ENCODE measurements around the gene SIL1. TPM values are rescaled to one million over a fixed set of nuclear protein-coding genes. Genes with fewer than 3 reads are reported as not detected.
"Not testable (repeated sequence)": the region's sequence is repeated elsewhere in the genome, so short reads cannot be mapped to it uniquely, and the experiment has no call there.

Gene SIL1
- total RNA-seq, 2 experiments from 2014 or later: 13.5 to 15.8 TPM

DNA sequence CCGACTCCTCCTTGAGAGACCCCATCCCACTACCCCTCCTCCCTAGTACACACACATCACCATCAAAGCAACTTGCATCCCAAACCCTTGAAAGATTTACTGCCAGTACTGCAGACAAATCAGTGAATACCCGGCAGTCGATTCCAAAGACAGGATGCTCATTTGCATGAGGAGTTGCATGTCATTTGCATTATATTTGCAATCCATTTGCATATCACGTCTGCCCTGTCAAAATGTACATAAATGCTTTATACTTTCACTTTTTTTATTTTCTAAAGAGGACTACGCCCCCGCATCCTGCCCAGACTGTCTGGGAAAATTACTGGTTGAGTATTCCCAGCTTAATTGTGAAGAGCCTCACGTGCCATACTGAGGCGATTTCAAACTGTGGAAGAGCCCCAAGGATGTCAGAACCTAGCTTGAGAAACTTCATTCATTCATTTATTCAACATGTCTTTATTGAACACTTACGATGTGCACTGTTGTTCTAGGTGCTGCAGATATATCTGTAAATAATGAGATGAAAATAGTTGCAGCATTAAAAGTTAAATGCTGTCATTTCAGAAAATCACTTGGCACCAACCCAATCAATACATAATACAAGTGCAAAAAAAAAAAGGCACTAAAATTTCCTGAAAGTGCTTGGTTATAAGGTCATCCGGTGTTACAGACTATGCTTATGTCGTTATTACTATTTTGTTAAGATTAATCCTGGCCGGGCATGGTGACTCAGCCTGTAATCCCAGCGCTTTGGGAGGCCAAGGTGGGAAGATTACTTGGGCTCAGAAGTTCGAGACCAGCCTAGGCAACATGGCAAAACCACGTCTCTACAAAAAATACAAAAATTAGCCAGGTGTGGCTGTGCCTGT, 17.2 kb upstream of the SIL1 start:
- H3K4me3 Mint-ChIP-seq: no peak overlapping the region
- no peaks in the 10 kb centered on the region for H3K4me1 Mint-ChIP-seq
- ATAC-seq (ENCODE audit: low read depth) (no peak), DNase-seq (no peak)
- H3K27ac Mint-ChIP-seq: no peak overlapping the region
- peaks cover under 1% of the 10 kb centered on the region for H3K27me3 Mint-ChIP-seq
- peaks cover 4% of the 10 kb centered on the region for H3K9me3 Mint-ChIP-seq
- POLR2A ChIA-PET: no interaction called here
- H3K36me3 Mint-ChIP-seq: no peaks in the 10 kb centered on the region

DNA sequence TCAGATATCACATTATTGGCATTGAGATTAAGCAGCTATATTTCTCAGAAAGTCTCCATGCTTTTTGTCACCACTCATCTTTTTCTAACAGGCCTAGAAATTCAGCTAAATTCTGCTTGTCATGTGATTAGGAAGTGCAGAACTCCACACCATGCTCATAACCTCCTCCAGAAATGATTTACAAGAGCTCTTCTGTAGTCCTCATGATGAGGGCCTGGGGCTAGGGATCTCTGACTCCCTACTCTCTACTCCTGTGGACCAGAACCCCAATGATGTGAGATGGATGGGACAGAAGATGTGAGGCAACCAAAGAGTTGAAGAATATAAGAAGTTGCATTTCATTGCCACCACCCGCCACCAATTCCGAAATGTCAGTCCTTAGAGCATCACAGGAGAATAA, 16.5 kb upstream of the SIL1 start:
- POLR2A ChIA-PET: no interaction called here
- ATAC-seq (ENCODE audit: low read depth) (no peak), DNase-seq (no peak)
- no peak overlapping the region for H3K27ac Mint-ChIP-seq
- no peaks in the 10 kb centered on the region for H3K4me1 Mint-ChIP-seq
- no peak overlapping the region for H3K4me3 Mint-ChIP-seq
- peaks cover 4% of the 10 kb centered on the region for H3K9me3 Mint-ChIP-seq
- no peaks in the 10 kb centered on the region for H3K36me3 Mint-ChIP-seq
- peaks cover 1% of the 10 kb centered on the region for H3K27me3 Mint-ChIP-seq

DNA sequence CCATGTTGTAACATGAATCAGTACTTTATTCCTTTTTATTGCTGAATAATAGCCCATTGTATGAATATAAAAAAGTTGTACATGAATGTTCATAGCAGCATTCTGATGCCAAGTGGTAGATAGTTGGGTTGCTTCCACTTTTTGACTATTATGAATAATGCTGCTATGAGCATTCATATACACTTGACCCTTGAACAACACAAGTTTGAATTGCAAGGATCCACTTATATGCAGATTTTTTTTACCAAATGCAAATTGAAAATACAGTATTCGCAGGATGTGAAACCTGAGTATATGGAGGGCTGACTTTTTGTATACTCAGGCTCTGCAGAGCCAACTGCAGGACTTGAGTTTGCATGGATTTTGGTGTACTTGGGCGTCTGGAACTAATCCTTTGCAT, 14.7 kb upstream of the SIL1 start:
- H3K9me3 Mint-ChIP-seq: no peaks in the 10 kb centered on the region

DNA sequence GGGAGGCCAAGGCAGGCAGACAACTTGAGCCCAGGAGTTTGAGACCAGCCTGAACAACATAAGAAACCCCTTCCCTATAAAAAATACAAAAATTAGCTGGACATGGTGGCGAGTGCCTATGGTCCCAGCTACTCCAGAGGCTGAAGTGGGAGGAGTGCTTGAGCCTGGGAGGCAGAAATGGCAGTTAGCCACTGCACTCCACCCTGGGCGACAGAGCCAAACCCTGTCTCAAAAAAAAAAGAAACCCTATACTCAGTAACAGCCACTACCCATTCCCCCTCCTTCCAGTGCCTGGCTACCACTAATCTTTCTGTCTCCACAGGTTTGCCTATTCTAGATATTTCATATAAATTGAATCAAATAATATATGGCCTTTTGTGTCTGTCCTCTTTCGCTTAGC, 14.3 kb upstream of the SIL1 start:
- Mint-ChIP-seq H3K4me3 (no peak overlapping the region), H3K36me3 (no peaks in the 10 kb centered on the region), H3K9me3 (no peaks in the 10 kb centered on the region), H3K4me1 (no peaks in the 10 kb centered on the region), H3K27ac (no peak overlapping the region), H3K27me3 (peaks cover 1% of the 10 kb centered on the region)
- no peak for ATAC-seq (ENCODE audit: low read depth)
- no peak for DNase-seq
- POLR2A ChIA-PET: no interaction called here

More for the DNA sequence above, 14.7 kb upstream of the SIL1 start:
- POLR2A ChIA-PET: no interaction called here
- Mint-ChIP-seq H3K36me3 (no peaks in the 10 kb centered on the region), H3K27me3 (peaks cover 1% of the 10 kb centered on the region), H3K4me3 (no peak overlapping the region), H3K27ac (no peak overlapping the region), H3K4me1 (no peaks in the 10 kb centered on the region)
- ATAC-seq (ENCODE audit: low read depth): no peak
- no peak for DNase-seq

DNA sequence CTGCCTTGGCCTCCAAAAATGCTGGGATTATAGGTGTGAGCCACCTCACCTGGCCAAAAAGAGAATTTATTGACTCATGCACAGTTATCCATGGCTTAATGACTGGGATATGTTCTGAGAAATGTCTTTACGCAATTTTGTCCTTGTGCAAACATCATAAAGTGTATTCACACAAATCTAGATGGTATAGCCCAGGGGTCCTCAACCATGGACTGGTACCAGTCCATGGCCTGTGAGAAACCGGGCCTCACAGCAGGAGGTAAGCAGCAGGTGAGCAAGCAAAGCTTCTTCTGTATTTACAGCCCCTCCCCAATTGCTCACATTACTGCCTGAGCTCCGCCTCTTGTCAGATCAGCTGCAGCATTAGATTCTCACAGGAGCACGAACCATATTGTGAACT, 12.4 kb upstream of the SIL1 start:
- Mint-ChIP-seq H3K4me3 (no peak overlapping the region), H3K9me3 (no peaks in the 10 kb centered on the region), H3K27me3 (peaks cover 4% of the 10 kb centered on the region), H3K27ac (no peak overlapping the region), H3K4me1 (no peaks in the 10 kb centered on the region), H3K36me3 (no peaks in the 10 kb centered on the region)
- no peak for DNase-seq
- no peak for ATAC-seq (ENCODE audit: low read depth)
- POLR2A ChIA-PET: no interaction called here

DNA sequence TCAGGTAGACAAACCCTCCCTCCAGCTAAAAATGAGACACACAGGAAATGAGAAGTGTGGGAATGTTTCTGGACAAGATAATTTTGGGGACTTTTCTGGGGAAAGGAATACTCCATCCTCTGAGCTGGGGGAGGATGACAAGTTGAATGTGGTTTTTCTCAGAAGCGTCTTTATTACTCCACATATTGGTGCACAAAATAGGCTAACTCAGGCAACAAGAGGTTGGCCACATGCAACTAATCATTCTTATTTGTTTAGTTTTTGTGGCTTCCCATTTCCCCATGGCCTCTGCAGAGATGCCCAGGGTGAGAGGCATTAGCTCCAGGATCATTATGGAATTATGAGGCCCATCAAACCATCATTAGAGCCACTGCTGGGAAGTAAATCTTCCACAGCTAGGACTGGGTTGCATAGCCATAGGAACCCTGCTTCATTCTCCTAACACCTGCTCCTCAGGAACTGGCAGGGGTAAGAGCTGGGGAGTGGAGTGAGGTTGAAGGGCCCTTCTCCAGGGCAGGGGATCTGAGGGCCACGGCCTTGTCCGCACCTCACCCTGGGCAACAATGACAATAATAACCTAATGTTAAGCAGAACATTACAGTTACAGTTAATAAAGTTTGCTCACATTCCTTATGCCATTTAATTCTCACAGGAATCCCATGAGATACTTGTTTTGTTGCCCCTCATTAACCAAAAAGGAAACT, 9.3 kb upstream of the SIL1 start:
- Mint-ChIP-seq H3K36me3 (no peaks in the 10 kb centered on the region), H3K9me3 (no peaks in the 10 kb centered on the region), H3K27me3 (peaks cover 12% of the 10 kb centered on the region), H3K27ac (no peak overlapping the region), H3K4me1 (peaks cover 2% of the 10 kb centered on the region), H3K4me3 (no peak overlapping the region)
- DNase-seq (no peak), ATAC-seq (ENCODE audit: low read depth) (no peak)
- POLR2A ChIA-PET: interaction anchor here (0.5 to 1.2 kb wide), 2 partner anchors 9 to 20 kb away, joined by 4 to 5 read pairs; partner anchors contain the start of gene SIL1

DNA sequence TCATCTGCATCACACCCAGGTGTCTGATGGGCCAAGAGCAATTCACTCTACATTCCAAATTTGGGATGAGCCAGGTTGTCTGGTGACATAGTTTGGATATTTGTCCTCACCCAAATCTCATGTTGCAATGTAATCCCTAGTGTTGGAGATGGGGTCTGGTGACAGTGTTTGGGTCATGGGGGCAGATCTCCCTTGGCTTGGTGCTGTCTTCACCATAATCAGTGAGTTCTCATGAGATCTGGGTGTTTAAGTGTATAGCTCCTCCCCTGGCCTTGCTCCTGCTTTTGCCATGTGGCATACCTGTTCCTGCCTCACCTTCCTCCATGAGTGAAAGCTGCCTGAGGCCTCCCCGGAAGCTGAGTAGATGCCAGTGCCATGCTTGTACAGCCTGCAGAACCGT, 7.4 kb upstream of the SIL1 start:
- H3K9me3 Mint-ChIP-seq: no peaks in the 10 kb centered on the region
- DNase-seq: no peak
- peaks cover 20% of the 10 kb centered on the region for H3K27me3 Mint-ChIP-seq
- H3K36me3 Mint-ChIP-seq: no peaks in the 10 kb centered on the region
- no peak overlapping the region for H3K27ac Mint-ChIP-seq
- no peak overlapping the region for H3K4me3 Mint-ChIP-seq
- H3K4me1 Mint-ChIP-seq: peaks cover 2% of the 10 kb centered on the region
- POLR2A ChIA-PET: no interaction called here
- ATAC-seq (ENCODE audit: low read depth): no peak

DNA sequence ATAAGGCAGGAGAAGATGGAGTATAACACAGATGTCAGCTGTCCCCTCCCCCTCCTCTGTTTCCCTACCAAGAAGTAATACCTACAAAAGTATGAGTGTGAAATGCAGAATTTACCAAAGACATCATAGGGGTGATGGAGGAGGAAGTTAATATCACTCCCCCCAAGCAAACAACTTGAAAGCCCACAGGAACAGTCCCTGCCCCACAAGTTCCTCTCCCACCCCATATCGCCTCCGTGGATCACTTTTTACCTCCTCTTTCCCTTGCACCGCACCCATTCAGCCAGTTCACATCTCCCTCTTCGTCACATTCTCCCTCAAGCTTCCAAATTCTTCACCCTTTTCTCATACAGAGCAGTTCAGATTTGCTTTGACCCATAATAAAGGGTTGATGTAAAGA, 7.0 kb upstream of the SIL1 start:
- POLR2A ChIA-PET: no interaction called here
- Mint-ChIP-seq H3K9me3 (no peaks in the 10 kb centered on the region), H3K4me3 (no peak overlapping the region), H3K27ac (no peak overlapping the region), H3K27me3 (peaks cover 18% of the 10 kb centered on the region), H3K36me3 (no peaks in the 10 kb centered on the region), H3K4me1 (peaks cover 2% of the 10 kb centered on the region)
- DNase-seq (no peak), ATAC-seq (ENCODE audit: low read depth) (no peak)

DNA sequence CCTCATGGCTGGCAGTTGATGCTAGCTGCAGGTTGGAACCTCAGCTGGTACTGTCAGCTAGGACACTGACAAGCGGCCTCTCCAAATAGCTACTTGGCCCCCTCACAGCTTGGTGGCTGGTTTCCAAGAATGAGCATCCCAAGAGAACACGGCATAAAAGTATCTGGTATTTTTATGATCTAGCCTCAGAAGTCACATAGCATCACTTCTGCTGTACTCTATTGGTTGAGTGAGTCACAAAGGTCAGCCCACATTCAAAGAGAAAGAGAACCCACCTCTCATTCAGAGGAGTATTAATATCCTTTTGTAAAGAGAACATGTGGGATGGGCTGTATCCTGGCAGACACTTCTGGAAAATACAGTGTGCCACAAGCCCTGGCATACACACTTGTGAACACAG, 6.0 kb upstream of the SIL1 start:
- H3K27me3 Mint-ChIP-seq: peaks cover 18% of the 10 kb centered on the region
- POLR2A ChIA-PET: interaction anchor here (1.0 kb wide), 1 partner anchor 138 kb away, joined by 3 read pairs; no protein-coding TSS in a partner anchor
- DNase-seq (no peak), ATAC-seq (ENCODE audit: low read depth) (no peak)
- peaks cover 2% of the 10 kb centered on the region for H3K4me1 Mint-ChIP-seq
- no peak overlapping the region for H3K4me3 Mint-ChIP-seq
- no peak overlapping the region for H3K27ac Mint-ChIP-seq
- no peaks in the 10 kb centered on the region for H3K36me3 Mint-ChIP-seq
- no peaks in the 10 kb centered on the region for H3K9me3 Mint-ChIP-seq

DNA sequence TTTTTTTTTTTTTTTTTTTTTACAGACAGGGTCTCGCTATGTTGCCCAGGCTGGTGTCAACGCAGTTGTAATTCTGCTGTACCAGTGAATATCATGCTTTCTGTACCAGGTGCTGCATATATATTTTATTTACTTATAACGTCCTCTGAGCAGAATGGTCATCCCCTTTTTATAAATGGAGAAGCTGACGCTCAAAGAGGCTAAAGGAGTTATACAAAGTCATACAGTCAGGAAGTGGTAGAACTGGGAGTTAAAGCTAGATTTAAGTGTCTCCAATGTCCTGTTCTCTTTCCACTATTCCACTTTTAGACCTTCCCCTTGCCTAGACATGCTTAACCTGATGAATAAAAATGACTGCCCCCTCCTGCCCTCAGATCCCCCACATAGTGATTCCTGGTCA, 1.2 kb upstream of the SIL1 start:
- peaks cover 8% of the 10 kb centered on the region for H3K27me3 Mint-ChIP-seq
- H3K4me1 Mint-ChIP-seq: peaks cover 13% of the 10 kb centered on the region
- POLR2A ChIA-PET: no interaction called here
- DNase-seq: no peak
- H3K27ac Mint-ChIP-seq: no peak overlapping the region
- H3K36me3 Mint-ChIP-seq: peaks cover 7% of the 10 kb centered on the region
- no peak overlapping the region for H3K4me3 Mint-ChIP-seq
- ATAC-seq (ENCODE audit: low read depth): no peak
- H3K9me3 Mint-ChIP-seq: no peaks in the 10 kb centered on the region

DNA sequence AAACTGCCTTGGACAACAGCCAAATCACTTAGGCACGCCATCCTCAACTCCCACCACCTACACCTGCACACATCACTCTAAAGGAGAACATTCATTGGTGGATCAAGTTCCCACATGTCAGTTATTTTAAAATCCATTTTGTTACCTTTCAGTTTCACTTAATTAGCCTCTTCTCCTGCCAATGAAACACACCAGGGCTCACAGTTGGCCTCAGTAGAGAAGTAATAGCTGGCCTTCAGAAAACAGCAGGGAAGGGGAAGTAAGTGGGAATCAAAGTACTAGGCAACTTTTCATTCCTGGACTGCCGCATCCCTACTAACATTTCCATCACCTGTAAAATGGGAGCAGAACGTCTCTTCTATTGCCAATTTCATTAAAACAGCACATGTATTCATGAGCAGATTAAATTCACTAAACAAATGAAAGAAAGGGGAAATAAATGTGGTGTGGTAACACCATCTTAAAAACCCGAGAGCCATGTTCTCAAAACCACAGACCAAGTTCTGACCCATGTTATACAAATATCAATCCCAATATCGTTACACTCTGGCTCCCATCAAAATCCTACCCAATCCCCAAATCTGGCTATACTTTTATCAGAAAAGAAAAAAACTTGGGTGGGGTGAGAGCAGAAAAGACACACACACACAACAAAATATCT, 1.7 kb downstream of the SIL1 start:
- no peak for ATAC-seq (ENCODE audit: low read depth)
- Mint-ChIP-seq H3K4me1 (peaks cover 23% of the 10 kb centered on the region), H3K27me3 (peaks cover 3% of the 10 kb centered on the region), H3K27ac (peak overlapping the region; percentile 56), H3K4me3 (peak overlapping the region; percentile 92), H3K36me3 (peaks cover 14% of the 10 kb centered on the region), H3K9me3 (no peaks in the 10 kb centered on the region)
- no peak for DNase-seq
- POLR2A ChIA-PET: no interaction called here

DNA sequence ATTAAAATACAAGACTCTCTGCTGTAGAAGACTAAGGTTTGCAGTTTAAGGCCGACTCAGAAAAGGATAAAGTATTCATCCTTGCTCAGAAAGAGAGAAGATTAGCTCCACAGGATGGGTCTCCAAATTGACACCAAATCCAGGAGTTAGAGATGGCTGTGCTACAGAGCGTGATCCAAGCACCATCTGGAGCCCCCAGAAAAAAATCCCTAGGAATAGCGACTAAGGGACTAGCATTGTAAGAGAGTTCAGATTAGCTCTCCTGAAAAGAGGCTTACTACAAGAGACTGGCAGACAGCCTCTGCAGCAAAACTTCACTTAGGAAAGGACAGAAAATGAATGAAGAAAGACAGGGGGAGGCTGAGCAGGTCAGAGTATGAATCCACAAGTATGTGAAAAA, 3.7 kb downstream of the SIL1 start:
- POLR2A ChIA-PET: no interaction called here
- peaks cover 16% of the 10 kb centered on the region for H3K36me3 Mint-ChIP-seq
- H3K4me3 Mint-ChIP-seq: no peak overlapping the region
- H3K4me1 Mint-ChIP-seq: peaks cover 25% of the 10 kb centered on the region
- H3K9me3 Mint-ChIP-seq: no peaks in the 10 kb centered on the region
- ATAC-seq (ENCODE audit: low read depth) (no peak), DNase-seq (no peak)
- H3K27me3 Mint-ChIP-seq: no peaks in the 10 kb centered on the region
- no peak overlapping the region for H3K27ac Mint-ChIP-seq

DNA sequence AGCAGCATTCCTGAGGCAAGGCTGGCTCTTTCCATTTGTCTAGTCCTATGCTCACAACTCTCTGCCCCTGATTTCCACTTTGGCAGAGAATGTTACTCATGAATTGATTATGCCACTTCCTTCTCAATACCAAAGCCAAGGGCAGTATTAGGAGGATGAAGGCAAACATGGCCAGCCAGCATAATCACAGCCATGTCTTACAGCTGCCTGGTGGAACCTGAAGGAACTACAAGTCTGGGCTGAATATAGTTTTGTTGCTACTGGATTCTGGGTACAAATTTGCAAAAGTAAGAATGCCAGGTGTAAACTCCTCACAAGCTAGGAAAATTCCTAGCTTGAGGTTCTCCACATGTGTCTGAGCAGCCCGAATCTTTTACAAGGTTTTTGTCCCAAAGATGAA, 4.2 kb downstream of the SIL1 start:
- no peak overlapping the region for H3K27ac Mint-ChIP-seq
- H3K4me1 Mint-ChIP-seq: peaks cover 25% of the 10 kb centered on the region
- DNase-seq (no peak), ATAC-seq (ENCODE audit: low read depth) (no peak)
- H3K4me3 Mint-ChIP-seq: no peak overlapping the region
- POLR2A ChIA-PET: no interaction called here
- H3K9me3 Mint-ChIP-seq: no peaks in the 10 kb centered on the region
- H3K27me3 Mint-ChIP-seq: no peaks in the 10 kb centered on the region
- peaks cover 16% of the 10 kb centered on the region for H3K36me3 Mint-ChIP-seq

DNA sequence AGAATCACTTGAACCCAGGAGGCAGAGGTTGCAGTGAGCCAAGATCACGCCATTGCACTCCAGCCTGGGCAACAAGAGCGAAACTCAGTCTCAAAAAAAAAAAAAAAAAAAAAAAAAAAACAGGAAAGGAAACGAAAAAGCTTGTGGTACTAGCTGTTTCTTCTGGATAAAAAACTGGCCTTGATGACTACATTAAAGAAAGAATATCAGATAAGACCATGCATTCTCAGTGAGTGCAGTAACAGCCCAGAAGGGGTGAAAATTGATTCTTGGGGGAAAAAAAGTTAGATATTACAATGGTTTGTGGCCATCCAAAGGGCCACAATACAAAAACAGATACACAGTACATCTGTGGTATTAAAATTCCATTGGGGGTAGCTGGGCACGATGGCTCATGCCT, 5.3 kb downstream of the SIL1 start:
- not testable (repeated sequence) for H3K27ac Mint-ChIP-seq; ATAC-seq (ENCODE audit: low read depth)
- H3K4me1 Mint-ChIP-seq: peaks cover 25% of the 10 kb centered on the region

More for the DNA sequence above, 5.3 kb downstream of the SIL1 start:
- DNase-seq, H3K9me3 Mint-ChIP-seq, POLR2A ChIA-PET, H3K4me3 Mint-ChIP-seq, H3K27me3 Mint-ChIP-seq: not testable (repeated sequence)
- H3K36me3 Mint-ChIP-seq: peaks cover 18% of the 10 kb centered on the region
